GM19351 (cell line): ENCODE results near the gene MPPE1.
"Not testable (repeated sequence)": the region's sequence is repeated elsewhere in the genome, so short reads cannot be mapped to it uniquely, and the experiment has no call there.

ENCODE experiments used
- ATAC-seq: cut with Tn5 transposase; IDR thresholded peaks from one replicate; pipeline ENCODE4 v1.9.1; 2021; ENCODE audit warnings: mild to moderate bottlenecking, moderate library complexity; ENCODE audit not compliant: unreplicated experiment

Gene MPPE1

DNA sequence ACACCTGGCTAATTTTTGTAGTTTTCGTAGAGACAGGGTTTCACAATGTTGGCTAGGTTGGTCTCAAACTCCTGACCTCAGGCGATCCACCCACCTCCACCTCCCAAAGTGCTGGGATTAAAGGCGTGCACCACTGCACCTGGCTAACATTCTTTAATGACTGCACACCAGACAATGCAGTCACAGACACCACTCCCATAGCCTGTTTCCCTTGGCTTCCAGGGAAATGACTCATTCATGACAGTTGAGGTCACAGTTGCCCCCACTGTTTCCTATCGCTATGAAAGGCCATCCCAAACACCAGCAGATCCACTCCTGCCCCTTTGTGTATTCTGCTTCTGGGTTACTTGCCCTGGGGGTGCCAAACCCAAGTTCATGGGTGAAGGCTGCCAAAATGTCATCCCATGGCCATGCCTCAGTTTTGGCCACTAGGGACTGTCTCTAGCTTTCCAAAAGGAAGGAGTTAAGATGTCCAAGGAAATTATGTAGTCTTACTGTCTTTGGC lies 48.2 kb downstream of the MPPE1 start:
- no peak for ATAC-seq

- ATAC-seq: no peak
Measured at GRCh38 chr18:11859282-11859830, 48.8 kb downstream of the MPPE1 start.

DNA sequence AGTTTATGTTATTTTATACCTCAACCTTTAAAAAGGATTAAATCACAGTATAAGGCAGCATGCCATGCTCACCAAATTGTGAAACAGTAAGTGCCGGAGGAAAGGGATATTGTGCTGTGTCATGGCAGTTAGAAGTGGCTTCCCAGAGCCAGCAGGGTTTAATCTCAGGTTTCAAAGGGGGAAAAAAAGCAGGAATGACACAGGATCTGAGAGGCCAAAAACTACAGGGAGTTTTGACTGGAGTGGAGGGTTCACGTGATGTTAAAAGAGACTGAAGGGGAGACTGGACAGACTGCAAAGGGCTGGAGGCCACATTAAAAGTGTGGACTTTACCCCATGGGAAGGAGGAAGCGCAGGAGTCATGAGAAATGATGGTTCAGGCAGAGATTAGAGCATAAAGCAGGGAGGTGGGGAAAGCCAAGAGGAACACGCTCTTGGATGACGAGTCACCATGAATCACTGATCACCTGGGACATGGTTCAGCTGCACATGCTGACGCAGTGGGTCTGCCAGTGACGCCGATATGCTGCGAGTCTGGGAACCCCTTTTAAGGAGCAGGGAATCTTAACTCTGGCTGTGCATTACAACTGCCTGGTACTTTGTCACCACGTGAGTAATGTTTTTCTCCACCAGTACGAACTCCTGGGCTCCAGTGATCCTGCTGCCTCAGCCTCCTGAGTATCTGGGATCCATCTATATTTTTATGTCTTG lies 50.8 kb downstream of the MPPE1 start:
- ATAC-seq: no peak

DNA sequence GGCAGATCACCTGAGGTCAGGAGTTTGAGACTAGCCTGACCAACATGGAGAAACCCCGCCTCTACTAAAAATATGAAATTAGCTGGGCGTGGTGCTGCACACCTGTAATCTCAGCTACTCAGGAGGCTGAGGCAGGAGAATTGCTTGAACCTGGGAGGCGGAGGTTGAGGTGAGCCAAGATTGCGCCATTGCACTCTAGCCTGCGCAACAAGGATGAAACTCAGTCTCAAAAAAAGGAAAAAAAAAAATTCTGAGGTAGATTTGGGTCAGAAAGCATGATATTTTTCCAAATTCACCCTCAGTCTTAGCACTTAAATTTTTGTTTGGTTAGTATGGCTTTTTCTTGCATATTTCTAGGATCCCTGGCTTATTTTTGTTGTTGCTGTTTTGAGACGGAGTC lies 53.6 kb downstream of the MPPE1 start:
- not testable (repeated sequence) for ATAC-seq

DNA sequence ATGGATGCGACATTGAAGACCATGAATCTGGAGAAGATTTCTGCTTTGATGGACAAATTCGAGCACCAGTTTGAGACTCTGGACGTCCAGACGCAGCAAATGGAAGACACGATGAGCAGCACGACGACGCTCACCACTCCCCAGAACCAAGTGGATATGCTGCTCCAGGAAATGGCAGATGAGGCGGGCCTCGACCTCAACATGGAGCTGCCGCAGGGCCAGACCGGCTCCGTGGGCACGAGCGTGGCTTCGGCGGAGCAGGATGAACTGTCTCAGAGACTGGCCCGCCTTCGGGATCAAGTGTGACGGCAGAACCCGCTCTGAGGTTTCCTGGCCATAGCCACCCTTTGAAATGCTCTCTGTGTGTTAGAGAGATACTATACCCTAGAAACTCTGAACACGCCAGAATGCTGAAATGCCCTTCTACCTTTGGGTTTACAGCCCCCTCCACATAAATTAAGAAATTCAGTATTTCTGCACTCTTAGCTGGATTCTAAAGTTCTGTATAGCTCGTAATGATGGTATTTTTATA lies 56.2 kb downstream of the MPPE1 start:
- no peak for ATAC-seq

DNA sequence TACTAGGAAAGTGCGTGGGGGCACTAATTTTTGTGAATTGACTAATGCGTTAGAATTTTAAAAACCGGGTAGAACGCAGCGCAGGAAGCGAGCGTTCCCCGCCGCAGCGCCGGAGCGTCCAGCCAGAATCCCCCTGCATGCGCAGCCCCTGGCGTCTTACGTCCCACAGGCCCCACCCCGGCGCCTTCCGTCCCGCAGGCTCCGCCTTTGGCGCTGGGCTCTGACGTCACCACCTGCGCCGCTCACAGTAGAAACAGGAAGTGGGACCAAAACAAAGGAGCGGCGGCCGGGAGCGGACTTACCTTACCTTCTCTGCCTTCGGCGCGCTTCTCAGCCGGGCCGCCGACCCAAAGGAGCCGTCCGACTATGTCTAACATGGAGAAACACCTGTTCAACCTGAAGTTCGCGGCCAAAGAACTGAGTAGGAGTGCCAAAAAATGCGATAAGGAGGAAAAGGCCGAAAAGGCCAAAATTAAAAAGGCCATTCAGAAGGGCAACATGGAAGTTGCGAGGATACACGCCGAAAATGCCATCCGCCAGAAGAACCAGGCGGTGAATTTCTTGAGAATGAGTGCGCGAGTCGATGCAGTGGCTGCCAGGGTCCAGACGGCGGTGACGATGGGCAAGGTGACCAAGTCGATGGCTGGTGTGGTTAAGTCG lies 56.8 kb downstream of the MPPE1 start, which contains the start of gene CHMP1B:
TSS of gene CHMP1B (plus strand) at position 268 of the 660 bp plus-strand sequence. CDS start at position 367, 99 bp downstream.
- peak; percentile 95 for ATAC-seq

DNA sequence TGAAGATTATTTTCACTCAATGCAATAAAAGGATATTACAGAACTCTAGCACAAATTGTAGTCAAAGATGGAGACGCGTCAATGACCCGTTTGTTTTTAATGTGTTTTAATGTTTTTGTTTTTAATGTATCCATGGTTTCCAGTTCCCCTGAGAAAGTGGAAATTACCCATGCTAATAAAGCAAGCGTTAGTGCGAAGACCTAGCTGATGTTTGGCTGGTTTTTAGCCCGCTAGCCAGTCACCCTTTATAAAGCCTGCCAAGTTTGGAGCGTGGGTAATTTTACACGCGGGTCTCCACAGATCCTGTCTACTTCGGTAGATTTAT lies 57.3 kb downstream of the MPPE1 start:
- ATAC-seq: peak; percentile 25

GRCh38 chr18:11849841-11850634 lies 58.1 kb downstream of the MPPE1 start:
- ATAC-seq: no peak

DNA sequence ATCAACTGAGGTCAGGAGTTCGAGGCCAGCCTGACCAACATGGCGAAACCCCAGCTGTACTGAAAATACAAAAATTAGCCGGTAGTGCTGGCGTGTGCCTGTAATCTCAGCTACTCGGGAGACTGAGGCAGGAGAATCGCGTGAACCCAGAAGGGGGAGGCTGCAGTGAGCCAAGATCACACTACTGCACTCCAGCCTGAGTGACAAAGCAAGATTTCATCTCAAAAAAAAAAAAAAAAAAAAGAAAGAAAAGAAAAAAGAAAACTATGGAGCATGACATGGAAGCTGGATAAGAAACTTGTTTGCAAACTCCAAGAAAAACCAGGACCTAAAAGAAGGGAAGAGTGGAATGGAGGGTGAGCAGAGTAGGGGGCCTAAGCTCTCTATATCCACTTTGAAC lies 58.8 kb downstream of the MPPE1 start:
- no peak for ATAC-seq

- ATAC-seq: no peak
Measured at GRCh38 chr18:11847811-11848210, 60.3 kb downstream of the MPPE1 start.

DNA sequence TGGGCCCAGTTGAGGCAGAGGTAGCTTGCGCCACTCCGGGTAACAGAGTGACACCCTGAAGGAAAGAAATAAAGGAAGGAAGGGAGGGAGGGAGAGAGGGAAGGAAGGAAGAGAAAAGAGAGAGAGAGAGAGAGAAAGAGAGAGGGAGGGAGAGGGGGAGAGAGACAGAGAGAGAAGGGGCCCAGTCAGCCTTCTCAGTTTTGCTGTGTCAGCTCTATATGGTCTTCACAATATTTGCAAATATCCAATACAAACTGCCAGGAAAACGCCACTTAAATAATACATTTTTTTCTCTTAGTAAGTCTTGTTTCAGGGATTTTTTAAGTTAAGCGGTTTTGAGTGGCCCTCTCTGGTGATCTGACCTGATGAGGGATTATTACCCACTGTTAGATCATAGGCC lies 62.5 kb downstream of the MPPE1 start:
- ATAC-seq: no peak

DNA sequence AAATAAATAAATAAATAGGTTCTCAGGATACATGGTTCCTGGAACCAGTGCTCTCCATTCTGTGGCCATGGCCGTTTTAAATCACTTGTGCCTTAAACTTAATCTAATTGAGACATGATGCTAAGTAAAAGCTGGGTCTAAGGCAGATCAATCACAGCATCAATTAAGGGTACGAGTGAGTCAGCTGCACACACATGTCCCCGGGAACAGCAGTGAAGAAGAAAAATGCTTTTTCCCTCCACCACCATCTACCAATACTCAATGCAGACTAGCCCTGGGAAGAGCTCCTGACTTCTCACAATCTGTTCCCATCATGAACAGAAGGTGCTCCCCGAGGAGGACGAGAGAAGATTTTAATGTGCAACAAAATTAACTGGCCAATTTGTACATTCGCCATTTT lies 63.7 kb downstream of the MPPE1 start:
- ATAC-seq: no peak

DNA sequence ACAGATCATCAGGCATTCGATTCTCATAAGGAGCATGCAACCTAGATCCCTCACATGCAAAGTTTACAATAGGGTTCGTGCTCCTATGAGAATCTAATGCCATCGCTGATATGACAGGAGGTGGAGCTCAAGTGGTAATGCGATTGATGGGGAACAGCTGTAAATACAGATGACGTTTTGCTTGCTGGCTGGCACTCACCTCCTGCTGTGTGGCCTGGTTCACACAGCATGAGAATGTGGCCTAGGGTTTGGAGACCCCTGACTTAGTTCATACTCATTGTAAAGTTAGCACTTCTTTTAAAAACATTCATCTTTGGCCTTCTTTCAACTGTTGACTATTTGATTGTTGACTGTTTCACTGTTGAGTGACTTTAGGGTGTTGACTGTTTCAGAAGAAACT lies 65.6 kb downstream of the MPPE1 start:
- ATAC-seq: no peak

DNA sequence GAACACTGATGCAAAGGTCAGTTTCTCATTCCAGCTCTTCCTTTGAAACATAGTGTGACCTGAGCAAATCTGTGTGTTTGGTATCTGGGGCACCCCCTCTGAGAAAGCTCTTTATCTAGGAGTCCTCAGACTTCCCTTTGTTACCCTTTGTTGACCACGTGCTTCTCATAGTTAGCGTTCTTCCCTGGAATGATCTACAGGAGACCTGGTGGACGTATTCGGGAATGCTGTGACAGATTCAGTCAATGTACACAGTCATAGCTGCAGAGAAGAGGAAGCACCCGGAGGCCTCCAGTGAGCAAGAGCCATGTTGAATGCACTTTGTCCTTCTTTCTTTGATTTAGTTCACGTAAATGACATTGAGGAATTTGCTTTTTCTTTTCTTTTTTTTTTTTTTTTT lies 67.6 kb downstream of the MPPE1 start:
- ATAC-seq: no peak

- no peak for ATAC-seq
Measured at GRCh38 chr18:11839556-11839955, 68.6 kb downstream of the MPPE1 start.

GRCh38 chr18:11834772-11835171 lies 73.3 kb downstream of the MPPE1 start:
- ATAC-seq: no peak
